ENCODE results near the gene LGALS1. TPM values are rescaled to one million over a fixed set of nuclear protein-coding genes. Genes with fewer than 3 reads are reported as not detected.

The LGALS1 gene
- total and polyA plus RNA-seq, 8 donors, result 15.9 to 249 (median 87.5) TPM

- peak within 1 kb of the TSS; percentile 59 to 67 (median 61) for H3K27ac ChIP-seq
- DNase-seq, result peak; percentile 99 to 100 (median 99)
- peak within 1 kb of the TSS; percentile 28 to 61 (median 52) for H3K4me3 ChIP-seq
- peaks cover 0 to 11% (median 0%) of the 10 kb centered on the region in 3 donors for H3K4me1 ChIP-seq
- no peaks in the 10 kb centered on the region for H3K27me3 ChIP-seq
- no peak for TF ChIP-seq CTCF (IDR thresholded peaks at IDR 0.05)
- no peaks in the 10 kb centered on the region for H3K9me3 ChIP-seq
- intact Hi-C loops (cut with DNase I), result no loop called here
- 1% methylated on average over 42 to 101 of the region's 101 CpGs for WGBS, 2 donors
- H3K36me3 ChIP-seq, result no peaks in the 10 kb centered on the region
- peak; percentile 95 to 97 (median 96) for ATAC-seq
- peak; percentile 97 for FAIRE-seq
These were observed 17.0 kb upstream of the LGALS1 start, which contains the start of gene PDXP for GRCh38 chr22:37658133-37659065. PDXP (plus strand) TSS chr22:37658723; CDS start chr22:37658783, 60 bp downstream.

- Histone ChIP-seq H3K36me3 (no peaks in the 10 kb centered on the region), H3K27ac (no peak overlapping the region), H3K4me1 (peaks cover 0 to 11% (median 0%) of the 10 kb centered on the region in 3 donors), H3K27me3 (no peaks in the 10 kb centered on the region), H3K4me3 (peak overlapping the region; percentile 7 to 61 (median 52)), H3K9me3 (no peaks in the 10 kb centered on the region)
- ATAC-seq (peak in 3 of 4 donors; percentile 7 to 36 (median 28)), FAIRE-seq (no peak), DNase-seq (peak in 5 of 6 donors; percentile 44 to 76 (median 57))
- intact Hi-C loops (cut with DNase I), result no loop called here
- TF ChIP-seq CTCF (IDR thresholded peaks at IDR 0.05), result no peak
- 2 to 3% methylated on average over 29 to 68 of the region's 68 CpGs for WGBS, 2 donors
These were observed 16.2 kb upstream of the LGALS1 start for GRCh38 chr22:37659066-37659896.

GRCh38 chr22:37659897-37660708 lies 15.3 kb upstream of the LGALS1 start:
- 56 to 62% methylated on average over 14 of the region's 14 CpGs for WGBS, 2 donors
- Histone ChIP-seq H3K4me1 (peaks cover 0 to 11% (median 0%) of the 10 kb centered on the region in 3 donors), H3K27me3 (no peaks in the 10 kb centered on the region), H3K27ac (no peak overlapping the region), H3K36me3 (no peaks in the 10 kb centered on the region), H3K4me3 (peak overlapping the region in 2 of 4 donors; percentile 55 to 61), H3K9me3 (no peaks in the 10 kb centered on the region)
- intact Hi-C loops (cut with DNase I), result no loop called here
- FAIRE-seq (no peak), ATAC-seq (no peak), DNase-seq (peak in 1 of 6 donors; percentile 14)
- TF ChIP-seq CTCF (IDR thresholded peaks at IDR 0.05), result no peak

GRCh38 chr22:37660709-37661045 lies 14.8 kb upstream of the LGALS1 start:
- H3K27me3 ChIP-seq, result no peaks in the 10 kb centered on the region
- FAIRE-seq, result no peak
- peaks cover 0 to 11% (median 0%) of the 10 kb centered on the region in 3 donors for H3K4me1 ChIP-seq
- H3K9me3 ChIP-seq, result no peaks in the 10 kb centered on the region
- 65 to 77% methylated on average over 2 of the region's 2 CpGs for WGBS, 2 donors
- no peak overlapping the region for H3K27ac ChIP-seq
- H3K4me3 ChIP-seq, result no peak overlapping the region
- ATAC-seq, result no peak
- no peak for DNase-seq
- no peak for TF ChIP-seq CTCF (IDR thresholded peaks at IDR 0.05)
- intact Hi-C loops (cut with DNase I), result no loop called here
- peaks cover 0 to 3% (median 0%) of the 10 kb centered on the region in 3 donors for H3K36me3 ChIP-seq

All from pancreas (tissue), 10 donors.